NCI-H526 (cell line): ENCODE data around the gene PLXNA2.

Experiments
- DNase-seq, 2 experiments: peaks; one replicate each; lab custom pipeline; 2025; lab: John Stamatoyannopoulos, UW

PLXNA2 gene

DNA sequence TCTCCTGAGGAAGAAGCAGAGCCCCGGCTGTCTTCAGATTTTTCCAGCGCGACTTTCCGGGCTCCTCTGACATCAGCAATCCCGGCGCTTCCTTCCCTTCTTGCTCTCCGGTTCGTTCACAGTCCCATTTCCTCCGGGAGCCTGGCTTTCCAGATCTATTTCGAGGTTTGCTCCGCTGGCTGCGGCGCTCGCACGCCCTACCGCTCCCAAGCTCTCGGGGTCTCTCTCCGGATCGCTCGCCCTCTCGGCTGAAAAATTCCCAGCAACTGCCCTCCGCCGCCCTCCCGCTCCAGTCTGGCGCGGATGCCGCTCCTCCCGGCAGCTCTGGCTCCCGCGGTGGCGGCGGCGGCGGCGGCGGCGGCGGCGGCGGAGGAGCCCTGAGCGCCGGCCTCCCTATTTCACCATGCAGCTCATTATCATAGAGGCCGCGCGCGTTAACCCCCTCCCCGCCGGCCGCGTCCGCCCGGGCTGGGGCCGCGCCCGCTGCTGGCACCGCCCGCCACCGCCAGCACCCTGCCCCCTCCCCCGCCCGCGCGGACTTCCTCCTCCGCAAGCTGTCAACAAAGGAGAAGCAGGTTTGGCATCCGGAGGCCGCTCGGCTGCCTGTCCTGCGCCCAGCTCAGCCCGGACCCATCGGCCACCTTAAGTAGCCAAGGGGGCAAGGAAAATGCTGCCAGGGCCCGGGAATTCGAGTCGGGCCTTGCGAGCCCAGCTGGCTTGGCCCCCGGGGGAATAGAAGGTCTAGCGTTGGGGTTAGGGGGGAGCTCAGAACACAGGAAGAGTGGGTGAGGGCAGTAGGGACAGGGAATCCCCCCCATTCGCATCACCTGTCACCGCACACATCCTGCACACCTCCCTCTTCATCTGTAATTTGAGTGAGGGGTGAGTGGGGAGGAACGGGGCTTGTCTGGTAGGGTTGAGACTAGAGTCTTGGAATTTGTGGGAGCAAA lies at the start of gene PLXNA2:
Gene PLXNA2, minus strand, starts transcription at position 418 of the 950 bp plus-strand sequence. CDS start 26,462 bp downstream, outside the sequence.
- peak; percentile 57 to 87 for DNase-seq

DNA sequence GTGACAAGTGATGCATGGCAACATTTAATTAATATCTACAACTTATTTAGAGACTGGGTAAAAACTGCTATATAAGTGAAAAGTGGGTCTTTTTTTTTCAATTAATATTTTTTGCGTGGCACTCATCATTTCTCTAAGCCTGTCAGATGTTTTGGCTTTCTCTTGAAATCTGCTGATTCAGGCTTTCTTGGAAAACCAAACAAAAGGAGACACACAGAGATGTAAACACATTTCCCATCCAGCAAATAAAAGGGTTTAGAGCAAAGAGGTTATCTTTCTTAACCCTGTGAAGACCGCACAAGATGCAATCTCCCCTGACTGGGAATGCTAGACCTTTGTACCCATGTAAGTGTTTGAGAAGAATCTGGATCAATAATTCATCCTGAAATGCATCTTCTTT lies 48.7 kb upstream of the PLXNA2 start:
- DNase-seq: no peak

- no peak for DNase-seq
Measured at GRCh38 chr1:208291923-208292711, 47.9 kb upstream of the PLXNA2 start.

DNA sequence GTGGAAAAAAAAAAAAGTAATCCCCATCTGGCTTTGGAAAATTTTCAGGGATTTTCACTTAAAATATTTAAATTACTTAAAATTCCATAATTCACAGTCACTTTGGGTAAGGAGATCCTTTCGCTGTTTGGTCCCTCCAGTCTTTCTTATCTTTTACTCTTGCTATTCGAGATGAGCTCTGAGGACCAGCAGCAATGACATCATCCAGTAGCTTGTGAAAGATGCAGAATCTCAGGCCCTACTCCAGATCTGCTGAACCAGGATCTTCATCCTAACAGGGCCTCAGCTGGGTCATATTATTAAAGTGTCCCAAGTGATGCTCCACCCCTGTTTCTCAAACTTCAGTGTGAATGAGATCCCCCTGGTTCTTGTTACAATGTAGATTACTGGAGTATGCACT lies 46.9 kb upstream of the PLXNA2 start:
- DNase-seq: no peak

DNA sequence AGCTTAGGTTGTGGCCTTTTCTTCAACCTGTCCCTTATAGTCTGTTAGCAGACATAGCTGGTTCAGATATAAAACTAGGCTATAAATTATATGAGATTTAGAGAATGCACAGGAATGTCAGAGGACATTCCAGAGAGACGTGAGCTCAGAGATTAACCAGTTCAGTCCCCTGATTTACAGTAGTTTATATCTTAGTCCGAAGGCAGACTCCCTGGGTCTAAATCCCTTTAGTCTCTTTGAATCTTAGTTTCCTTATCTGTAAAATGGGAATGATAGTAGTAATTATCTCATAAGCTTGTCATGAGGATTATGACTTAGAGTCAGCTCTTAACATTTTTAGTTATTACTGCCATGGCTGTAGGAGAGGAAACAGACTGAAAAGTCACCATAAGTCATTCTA lies 45.5 kb upstream of the PLXNA2 start:
- DNase-seq: no peak

GRCh38 chr1:208288495-208288894 lies 44.3 kb upstream of the PLXNA2 start:
- DNase-seq: no peak

DNA sequence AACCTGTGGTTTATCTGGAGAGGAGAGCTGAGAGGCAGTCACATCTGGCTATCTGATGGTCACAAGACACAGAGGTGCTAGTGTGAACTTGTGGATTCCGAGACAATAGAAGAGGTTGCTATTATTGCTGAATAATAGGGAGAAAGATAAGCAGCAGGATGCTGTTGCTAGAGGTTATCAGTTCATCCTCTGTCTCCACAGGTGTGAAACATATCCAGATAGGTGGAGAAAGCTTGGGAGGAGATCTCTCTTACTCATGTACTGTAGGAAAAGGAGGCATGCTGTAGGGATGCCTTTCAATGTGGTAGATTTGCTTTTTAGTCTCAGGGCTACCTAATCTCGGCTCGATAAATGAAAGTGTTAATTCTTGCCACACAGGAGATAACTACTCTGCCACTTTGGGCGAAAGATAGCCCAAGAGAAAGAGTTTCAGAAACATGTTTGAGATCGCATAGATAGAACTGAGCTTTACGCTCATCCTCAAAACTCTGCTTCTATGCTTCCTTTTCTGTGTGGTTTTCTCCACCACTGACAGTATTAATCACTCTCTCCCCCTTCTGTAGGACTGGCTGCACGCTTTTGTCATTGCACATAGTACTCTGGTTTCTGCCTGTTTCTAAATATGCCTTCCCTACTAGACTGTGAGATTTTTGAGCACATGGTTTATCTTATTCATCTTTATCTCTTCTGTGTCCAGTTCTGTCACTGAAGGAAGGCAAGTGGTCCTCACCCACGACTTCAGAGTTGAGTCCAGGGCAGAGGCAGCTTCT lies 36.7 kb upstream of the PLXNA2 start:
- DNase-seq: no peak

- DNase-seq: no peak
Measured at GRCh38 chr1:208279826-208280588, 35.8 kb upstream of the PLXNA2 start.

DNA sequence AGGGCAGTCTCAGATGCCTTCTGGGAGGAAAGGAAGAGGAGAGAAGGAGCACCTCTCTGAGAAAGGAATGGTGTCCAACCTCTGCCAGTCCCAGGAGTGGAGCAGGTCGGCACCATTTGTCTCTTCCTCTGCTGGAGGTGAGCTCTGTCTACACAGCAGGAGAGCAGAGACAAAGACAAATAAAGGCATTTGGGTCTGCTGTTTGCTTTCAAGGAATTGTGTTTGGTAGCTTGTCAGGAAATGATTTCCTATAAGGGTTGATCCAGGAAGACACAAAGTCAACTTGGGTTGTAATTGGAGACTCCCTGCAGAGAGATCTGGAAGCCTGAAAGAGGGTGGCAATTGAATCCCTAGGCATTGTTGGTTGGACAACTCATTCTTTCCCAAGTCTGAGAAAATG lies 34.5 kb upstream of the PLXNA2 start:
- no peak for DNase-seq

DNA sequence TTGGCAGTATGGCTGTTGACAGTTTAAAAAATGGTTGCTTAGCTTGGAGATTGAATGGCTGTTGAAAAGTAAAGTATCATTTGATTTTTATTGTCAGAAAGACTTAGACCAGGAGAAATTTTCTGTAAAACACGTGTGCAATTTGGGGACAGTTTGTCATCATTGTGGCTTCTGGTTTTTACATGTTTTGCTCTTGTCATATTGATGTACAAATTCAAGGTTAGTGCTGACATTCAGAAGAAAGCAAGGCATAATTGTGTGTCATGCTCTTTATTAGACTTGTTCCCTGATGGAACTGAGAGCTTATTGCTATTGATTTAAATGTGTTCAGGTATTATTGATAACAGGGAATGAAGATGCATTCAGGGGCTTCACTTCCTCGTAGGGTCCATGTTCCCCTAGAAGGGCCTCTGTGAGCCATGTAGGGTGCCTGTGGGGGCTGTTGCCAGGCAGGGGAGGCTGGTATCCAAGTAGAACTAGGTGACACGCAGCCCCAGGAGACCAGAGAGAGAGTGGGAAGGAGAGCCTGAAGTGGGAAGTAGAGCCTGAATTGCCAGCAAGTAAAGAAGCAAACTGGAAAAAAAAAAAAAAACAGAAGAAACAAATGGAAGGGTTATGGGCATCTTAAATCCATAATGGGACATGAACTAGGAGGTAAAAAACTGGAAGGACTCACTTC lies 32.7 kb upstream of the PLXNA2 start:
- no peak for DNase-seq

GRCh38 chr1:208275083-208275482 lies 30.9 kb upstream of the PLXNA2 start:
- no peak for DNase-seq

- peak in 1 of 2 experiments; percentile 52 for DNase-seq
Measured at GRCh38 chr1:208273386-208274017, 29.3 kb upstream of the PLXNA2 start.

DNA sequence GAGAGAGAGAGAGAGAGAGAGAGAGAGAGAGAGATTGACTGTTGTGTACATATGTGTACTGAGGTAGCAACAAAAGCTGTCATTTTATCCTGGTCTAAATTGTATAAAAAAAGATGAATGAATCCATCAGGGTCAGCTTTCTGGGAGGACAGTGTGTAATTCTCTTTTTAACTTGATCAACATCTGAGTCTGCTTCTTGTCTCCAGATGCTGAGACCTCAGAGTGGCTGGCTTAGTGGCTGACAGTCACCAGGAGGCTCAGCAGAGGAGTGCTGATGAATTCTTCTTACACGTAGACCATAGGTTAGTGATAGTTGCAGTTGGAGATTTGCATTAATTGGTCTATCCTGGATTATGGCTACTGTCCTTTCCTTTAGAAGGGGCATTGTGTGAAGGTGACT lies 28.5 kb upstream of the PLXNA2 start:
- DNase-seq: peak; percentile 84 to 85

- peak; percentile 91 to 93 for DNase-seq
Measured at GRCh38 chr1:208272311-208272710, 28.1 kb upstream of the PLXNA2 start.

DNA sequence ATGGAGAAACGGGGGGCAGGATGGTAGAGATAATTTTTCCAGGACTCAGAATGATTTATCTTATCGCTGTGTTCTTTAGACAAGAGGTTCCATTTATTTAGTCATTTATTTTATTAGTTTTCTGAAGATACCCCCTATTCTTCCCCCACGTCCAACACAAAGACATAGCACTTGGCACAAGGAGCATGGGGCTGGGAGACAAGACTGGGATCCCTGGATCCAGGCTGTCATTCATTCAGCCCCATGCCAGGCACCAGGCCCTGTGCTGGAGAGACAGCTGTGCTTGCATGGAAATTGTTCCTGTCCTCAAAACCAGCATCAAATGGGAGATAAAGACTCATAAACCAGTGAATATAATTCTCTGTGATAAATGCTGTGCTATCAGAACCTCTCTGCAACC lies 27.1 kb upstream of the PLXNA2 start:
- peak in 1 of 2 experiments; percentile 5 for DNase-seq

GRCh38 chr1:208270651-208271141 lies 26.5 kb upstream of the PLXNA2 start:
- DNase-seq: peak; percentile 58 to 72

GRCh38 chr1:208269338-208269666 lies 25.1 kb upstream of the PLXNA2 start:
- peak in 1 of 2 experiments; percentile 40 for DNase-seq

DNA sequence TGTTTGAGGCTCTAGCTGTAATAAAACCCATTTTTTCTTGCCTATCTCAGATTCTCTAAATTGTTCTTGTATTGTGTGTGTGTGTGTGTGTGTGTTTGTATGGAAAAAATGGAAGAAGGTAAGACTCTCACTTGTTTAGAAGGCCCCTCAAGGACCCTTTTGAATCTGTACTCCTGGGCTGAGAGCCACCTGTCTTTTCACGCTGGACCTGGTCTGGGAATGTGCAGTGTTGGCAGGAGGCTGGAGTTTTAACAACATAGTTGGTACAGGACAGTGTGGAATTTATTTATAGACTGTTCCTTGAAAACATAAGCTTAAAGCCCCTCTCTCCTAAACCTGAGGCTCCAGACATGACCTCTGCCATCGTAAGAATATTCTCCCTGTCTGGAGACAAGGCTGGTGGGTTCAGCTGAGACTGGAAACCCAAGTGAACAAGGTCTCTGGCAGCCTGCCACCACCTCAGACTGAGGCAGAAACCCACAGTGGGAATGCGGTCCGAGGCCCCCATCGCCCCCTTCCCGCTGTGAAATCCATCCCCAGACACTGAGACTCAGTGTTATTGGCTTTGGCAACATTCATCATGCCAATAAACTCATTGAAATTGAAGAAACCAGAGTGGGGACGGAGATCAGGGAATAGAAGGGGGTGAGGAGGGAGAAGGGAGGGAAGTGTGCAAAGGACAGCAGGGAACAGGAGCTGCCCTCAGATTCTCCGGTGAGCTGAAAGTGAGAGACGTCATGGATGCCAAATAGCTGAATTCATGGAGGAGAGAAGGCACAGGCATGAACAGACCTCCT lies 24.6 kb upstream of the PLXNA2 start:
- DNase-seq: peak in 1 of 2 experiments; percentile 40

DNA sequence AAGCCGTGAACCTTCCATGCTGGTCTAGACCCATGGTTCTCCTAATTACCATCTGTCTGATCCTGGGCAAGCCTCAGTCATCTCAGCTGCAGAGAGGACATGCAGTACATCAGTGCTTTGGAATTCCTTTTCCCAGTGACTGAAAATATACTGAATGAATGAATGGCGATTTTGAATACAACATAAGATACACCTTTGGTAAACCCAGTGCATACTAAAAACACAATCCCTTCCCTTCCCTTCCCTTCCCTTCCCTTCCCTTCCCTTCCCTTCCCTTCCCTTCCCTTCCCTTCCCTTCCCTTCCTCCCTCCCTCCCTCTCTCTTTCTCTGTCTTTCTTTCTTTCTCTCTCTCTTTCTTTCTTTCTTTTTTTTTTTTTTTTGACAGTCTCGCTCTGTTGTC lies 21.3 kb upstream of the PLXNA2 start:
- DNase-seq: no peak
